HFFc6 (cell line): ENCODE measurements around the gene GEMIN8. TPM values are rescaled to one million over a fixed set of nuclear protein-coding genes. Genes with fewer than 3 reads are reported as not detected.

Experiments used
- DNase-seq: peaks from one replicate; pipeline ENCODE4 v3.0.0-alpha.2; 2018
- H3K27ac Mint-ChIP-seq: 2 replicates; pipeline ENCODE4 v1.8.0; 2020; ENCODE audit warnings: mild to moderate bottlenecking, mixed read lengths
- H3K27me3 Mint-ChIP-seq: 2 replicates; pipeline ENCODE4 v1.8.0; 2021; ENCODE audit warnings: mild to moderate bottlenecking, moderate library complexity, mixed read lengths; ENCODE audit not compliant: insufficient read depth
- H3K36me3 Mint-ChIP-seq: 2 replicates; pipeline ENCODE4 v1.8.0; 2021; ENCODE audit warnings: low read depth, mixed read lengths
- H3K4me1 Mint-ChIP-seq: 2 replicates; pipeline ENCODE4 v1.8.0; 2020; ENCODE audit warnings: low read depth, mixed read lengths
- H3K4me3 Mint-ChIP-seq: 2 replicates; pipeline ENCODE4 v1.8.0; 2020; ENCODE audit warnings: mild to moderate bottlenecking, moderate library complexity, mixed read lengths
- H3K9me3 Mint-ChIP-seq: 2 replicates; pipeline ENCODE4 v1.8.0; 2020; ENCODE audit warnings: mild to moderate bottlenecking, mixed read lengths
- total RNA-seq, 6 experiments: library from RNA; stranded (reverse); fragmentation: NEBNext Ultra II Directional; extraction: Animal tissue kit (Norgen Biotek cat#: 25700); gene quantifications; 2 replicates in 1 of 6; 3 replicates in 5 of 6; pipeline ENCODE4 v1.2.3, GENCODE V29; 2021
- TF ChIP-seq, protein P1 (sequence below): fragments of 200-600 bp; sonication (generic); IDR thresholded peaks from 2 replicates; pipeline ENCODE4 v1.5.0; 2021; ENCODE audit warnings: antibody characterized with exemption, mild to moderate bottlenecking

Gene GEMIN8
- total RNA-seq, 6 experiments from 2014 or later, result 10.1 to 12.9 (median 11.8) TPM

DNA sequence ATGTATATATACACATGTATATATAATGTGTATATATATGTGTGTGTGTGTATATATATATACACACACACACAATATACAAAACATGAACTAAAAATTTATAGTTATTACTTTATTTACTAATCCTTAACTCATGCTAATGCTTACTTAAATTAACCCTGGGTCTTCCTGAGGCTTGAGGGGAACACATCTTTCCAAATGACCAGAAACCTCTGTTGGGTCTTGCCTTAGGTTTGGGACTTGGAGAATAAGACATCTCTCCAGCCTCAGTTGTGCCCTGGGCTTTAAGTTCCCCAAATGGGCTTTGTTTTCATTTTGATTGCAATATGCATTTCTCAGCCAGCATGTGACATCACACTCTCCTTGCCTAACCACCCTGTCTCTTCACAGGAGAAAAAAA lies 7.7 kb downstream of the GEMIN8 start:
- Mint-ChIP-seq H3K9me3 (no peaks in the 10 kb centered on the region), H3K4me1 (peaks cover 6% of the 10 kb centered on the region), H3K36me3 (no peaks in the 10 kb centered on the region; the same call in 1 of the 2 replicates), H3K27ac (no peak overlapping the region), H3K4me3 (no peak overlapping the region), H3K27me3 (no peaks in the 10 kb centered on the region)
- TF ChIP-seq, protein P1, sequence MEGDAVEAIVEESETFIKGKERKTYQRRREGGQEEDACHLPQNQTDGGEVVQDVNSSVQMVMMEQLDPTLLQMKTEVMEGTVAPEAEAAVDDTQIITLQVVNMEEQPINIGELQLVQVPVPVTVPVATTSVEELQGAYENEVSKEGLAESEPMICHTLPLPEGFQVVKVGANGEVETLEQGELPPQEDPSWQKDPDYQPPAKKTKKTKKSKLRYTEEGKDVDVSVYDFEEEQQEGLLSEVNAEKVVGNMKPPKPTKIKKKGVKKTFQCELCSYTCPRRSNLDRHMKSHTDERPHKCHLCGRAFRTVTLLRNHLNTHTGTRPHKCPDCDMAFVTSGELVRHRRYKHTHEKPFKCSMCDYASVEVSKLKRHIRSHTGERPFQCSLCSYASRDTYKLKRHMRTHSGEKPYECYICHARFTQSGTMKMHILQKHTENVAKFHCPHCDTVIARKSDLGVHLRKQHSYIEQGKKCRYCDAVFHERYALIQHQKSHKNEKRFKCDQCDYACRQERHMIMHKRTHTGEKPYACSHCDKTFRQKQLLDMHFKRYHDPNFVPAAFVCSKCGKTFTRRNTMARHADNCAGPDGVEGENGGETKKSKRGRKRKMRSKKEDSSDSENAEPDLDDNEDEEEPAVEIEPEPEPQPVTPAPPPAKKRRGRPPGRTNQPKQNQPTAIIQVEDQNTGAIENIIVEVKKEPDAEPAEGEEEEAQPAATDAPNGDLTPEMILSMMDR, result no peak
- no peak for DNase-seq

DNA sequence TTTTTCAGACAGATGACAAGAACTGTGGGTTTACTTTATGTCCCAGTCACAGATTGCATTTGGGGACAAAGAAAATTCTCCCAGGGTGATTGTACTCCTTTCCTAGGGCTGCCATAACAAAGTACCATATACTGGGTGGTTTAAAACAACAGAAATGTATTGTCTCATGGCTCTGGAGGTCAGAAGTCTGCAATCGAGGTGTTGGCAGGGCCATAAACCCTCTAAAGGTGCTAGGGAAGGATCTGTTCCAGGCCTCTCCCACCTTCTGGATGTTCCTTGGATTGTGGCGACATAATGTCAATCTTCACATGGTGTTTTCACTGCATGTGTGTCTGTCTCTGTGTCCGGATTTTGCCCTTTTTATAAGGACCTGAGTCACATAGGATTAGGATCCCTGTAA lies 12.3 kb downstream of the GEMIN8 start:
- Mint-ChIP-seq H3K9me3 (no peaks in the 10 kb centered on the region), H3K27ac (no peak overlapping the region), H3K4me1 (peaks cover 15% of the 10 kb centered on the region; the same call in 1 of the 2 replicates), H3K4me3 (no peak overlapping the region), H3K36me3 (peaks cover 16% of the 10 kb centered on the region), H3K27me3 (no peaks in the 10 kb centered on the region; the same call in 1 of the 2 replicates)
- DNase-seq, result no peak
- TF ChIP-seq, protein P1, result no peak

DNA sequence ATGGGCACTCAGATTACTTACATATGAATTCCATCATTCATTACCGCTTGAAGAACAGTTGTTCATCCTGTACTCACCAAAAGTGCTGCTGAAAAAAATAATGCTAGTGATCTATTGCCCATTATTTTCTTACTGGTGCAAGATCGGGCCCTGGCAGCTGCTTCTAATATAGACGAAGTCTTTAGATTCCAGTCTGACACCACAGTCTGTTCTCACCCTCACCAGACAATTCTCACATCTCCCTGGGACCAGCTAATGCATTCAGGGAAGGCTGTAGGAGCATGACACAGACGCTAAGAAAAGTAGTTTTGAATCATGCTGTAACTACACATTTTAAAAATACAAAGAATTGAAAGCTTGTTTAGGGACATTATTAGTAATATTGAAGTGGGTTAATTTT lies 13.8 kb downstream of the GEMIN8 start:
- Mint-ChIP-seq H3K27ac (no peak overlapping the region; the same call in 1 of the 2 replicates), H3K4me3 (peak overlapping the region; percentile 17; the same call in 1 of the 2 replicates), H3K36me3 (peaks cover 16% of the 10 kb centered on the region), H3K27me3 (no peaks in the 10 kb centered on the region; the same call in 1 of the 2 replicates), H3K9me3 (no peaks in the 10 kb centered on the region), H3K4me1 (peaks cover 17% of the 10 kb centered on the region)
- no peak for DNase-seq
- TF ChIP-seq, protein P1, result no peak

DNA sequence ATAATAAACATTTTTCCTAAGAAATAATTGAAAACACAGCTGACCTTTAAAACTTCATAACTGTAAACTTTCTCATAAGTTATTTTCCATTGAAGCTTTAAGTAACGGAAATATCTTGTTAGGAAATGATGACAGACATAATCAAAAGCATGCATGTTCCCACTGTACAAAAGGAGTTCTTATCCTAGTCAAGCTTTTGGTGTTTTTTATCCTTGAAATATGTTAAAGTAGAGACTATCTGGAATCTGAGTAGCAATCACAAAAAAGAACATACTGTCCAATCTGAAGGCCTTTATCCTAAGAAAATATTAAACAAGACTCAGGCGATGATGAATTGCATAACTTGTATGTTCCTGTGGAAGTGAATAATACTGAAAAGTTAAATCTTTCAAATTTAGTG lies 14.4 kb downstream of the GEMIN8 start:
- H3K9me3 Mint-ChIP-seq, result no peaks in the 10 kb centered on the region
- peak overlapping the region; percentile 31; the same call in 1 of the 2 replicates for H3K27ac Mint-ChIP-seq
- H3K4me1 Mint-ChIP-seq, result peaks cover 23% of the 10 kb centered on the region
- TF ChIP-seq, protein P1, result no peak
- H3K4me3 Mint-ChIP-seq, result no peak overlapping the region
- DNase-seq, result no peak
- peaks cover 16% of the 10 kb centered on the region for H3K36me3 Mint-ChIP-seq
- no peaks in the 10 kb centered on the region; the same call in 1 of the 2 replicates for H3K27me3 Mint-ChIP-seq

DNA sequence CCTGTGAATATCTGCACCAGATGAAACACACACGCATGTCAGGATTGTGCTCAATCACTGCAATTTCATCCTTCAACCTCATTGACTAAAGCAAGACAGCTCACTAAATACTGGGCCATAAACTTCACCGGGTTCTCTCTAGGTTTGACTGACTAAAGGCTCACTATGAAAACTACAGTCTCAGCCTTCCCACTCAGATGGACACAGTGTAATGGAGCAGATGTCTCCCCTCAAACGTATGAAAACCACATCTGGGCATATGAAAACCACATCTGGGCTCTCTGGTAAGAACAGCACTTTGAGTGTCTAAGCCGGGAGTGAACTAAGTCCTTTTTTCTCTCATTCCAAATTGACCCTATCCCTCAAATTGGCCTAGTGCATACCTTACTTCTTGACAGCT lies 15.2 kb downstream of the GEMIN8 start:
- H3K27me3 Mint-ChIP-seq, result no peaks in the 10 kb centered on the region; the same call in 1 of the 2 replicates
- H3K27ac Mint-ChIP-seq, result no peak overlapping the region; the same call in 1 of the 2 replicates
- TF ChIP-seq, protein P1, result no peak
- no peaks in the 10 kb centered on the region for H3K9me3 Mint-ChIP-seq
- DNase-seq, result no peak
- peaks cover 28% of the 10 kb centered on the region for H3K4me1 Mint-ChIP-seq
- no peak overlapping the region for H3K4me3 Mint-ChIP-seq
- H3K36me3 Mint-ChIP-seq, result peaks cover 16% of the 10 kb centered on the region
